Epithelial cell of esophagus (primary cell): ENCODE measurements around the gene CLDN25.

Experiments used
- DNase-seq: peaks from one replicate; pipeline ENCODE4 v3.0.0; 2010; ENCODE audit warnings: low read depth
- H3K4me3 ChIP-seq: 2 replicates; pipeline ENCODE4 v1.5.1; 2011; ENCODE audit warnings: mild to moderate bottlenecking, low read length, control low read depth
- CTCF ChIP-seq: IDR thresholded peaks from 2 replicates; pipeline ENCODE4 v1.5.1; 2011; ENCODE audit warnings: low read depth, mild to moderate bottlenecking, low read length, control low read depth, inconsistent platforms; ENCODE audit not compliant: insufficient read depth; ENCODE audit errors: missing control alignments

CLDN25 gene

GRCh38 chr11:113764527-113765219 is 14.9 kb upstream of the CLDN25 start:
- DNase-seq = no peak
- no peak overlapping the region for H3K4me3 ChIP-seq
- no peak for TF ChIP-seq CTCF

GRCh38 chr11:113771964-113772363 is 7.6 kb upstream of the CLDN25 start:
- H3K4me3 ChIP-seq = peak overlapping the region; percentile 86
- no peak for TF ChIP-seq CTCF
- no peak for DNase-seq

DNA sequence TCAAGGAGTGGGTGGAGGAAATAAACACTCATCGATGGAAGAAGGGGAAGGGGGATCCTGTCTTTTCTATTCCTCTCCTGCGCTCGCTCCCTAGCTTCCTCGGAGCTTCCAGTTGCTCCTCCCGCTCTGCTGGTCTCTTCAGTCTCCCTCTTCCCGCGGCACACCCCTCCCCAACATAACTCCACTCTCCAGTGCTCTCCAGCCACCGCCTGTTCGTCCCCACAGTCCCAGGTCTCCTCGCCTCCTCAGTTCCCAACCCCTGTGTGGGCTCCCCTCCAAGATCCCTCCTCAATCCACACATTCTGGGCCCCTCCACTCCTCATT is 6.5 kb upstream of the CLDN25 start:
- no peak for TF ChIP-seq CTCF
- peak; percentile 41 for DNase-seq
- H3K4me3 ChIP-seq = peak overlapping the region; percentile 86

DNA sequence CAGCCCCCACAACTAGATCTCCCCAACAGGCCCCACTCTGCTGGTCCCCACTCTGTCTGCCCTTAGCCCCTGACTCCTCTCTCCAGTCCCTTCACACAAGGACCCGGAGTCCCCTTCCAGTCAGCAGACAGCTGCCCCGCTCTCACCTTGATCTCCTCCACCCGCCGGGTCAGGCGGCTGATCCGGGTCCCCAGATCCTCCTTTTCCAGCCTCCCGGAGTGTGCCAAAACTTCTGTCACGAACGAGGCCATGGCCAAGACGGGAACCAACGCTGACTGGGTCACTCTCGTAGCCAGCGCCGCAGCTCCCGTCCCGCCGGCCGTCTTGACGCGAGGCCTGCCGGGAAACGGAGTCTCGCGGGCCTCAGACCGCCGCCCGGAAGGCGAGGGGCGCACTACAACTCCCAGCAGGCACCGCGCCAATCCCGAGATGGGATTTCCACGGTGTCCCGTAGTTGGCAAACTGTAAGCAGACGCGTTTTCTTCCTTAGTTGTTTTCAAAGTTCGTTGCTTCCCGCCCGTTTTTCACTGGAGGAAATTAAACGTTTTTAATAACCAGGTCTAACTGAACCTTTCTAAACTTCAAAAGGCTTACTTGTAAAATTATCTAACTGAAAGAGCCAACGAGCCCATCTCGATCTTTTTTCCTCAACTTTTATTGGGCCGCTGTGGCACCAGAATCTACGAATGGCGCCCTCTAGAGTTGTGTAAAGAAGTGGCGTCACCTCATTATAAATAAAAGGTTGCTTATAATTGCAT is 6.0 kb upstream of the CLDN25 start, which contains the start of gene ZW10:
Gene ZW10, minus strand, starts transcription at position 277 of the 758 bp plus-strand sequence. Its CDS starts 26 bp downstream, at position 251.
- peak; percentile 83 for TF ChIP-seq CTCF
- H3K4me3 ChIP-seq = peak within 1 kb of the TSS; percentile 86
- DNase-seq = peak; percentile 99

DNA sequence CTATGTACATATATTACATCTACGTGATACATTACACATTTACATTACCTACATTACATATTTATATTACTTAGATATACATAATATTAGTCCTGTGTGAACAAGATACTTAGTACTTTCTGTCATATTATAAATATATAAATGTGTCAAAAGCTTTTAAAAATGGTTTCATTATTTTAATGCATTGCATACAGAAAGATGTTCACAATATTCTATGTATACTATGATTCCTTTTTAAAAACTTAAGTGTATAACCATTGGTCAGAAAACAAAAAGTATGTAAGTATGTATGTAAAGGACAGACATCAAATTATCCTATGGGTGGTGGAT is 5.5 kb upstream of the CLDN25 start:
- DNase-seq = no peak
- TF ChIP-seq CTCF = no peak
- H3K4me3 ChIP-seq = peak overlapping the region; percentile 86

DNA sequence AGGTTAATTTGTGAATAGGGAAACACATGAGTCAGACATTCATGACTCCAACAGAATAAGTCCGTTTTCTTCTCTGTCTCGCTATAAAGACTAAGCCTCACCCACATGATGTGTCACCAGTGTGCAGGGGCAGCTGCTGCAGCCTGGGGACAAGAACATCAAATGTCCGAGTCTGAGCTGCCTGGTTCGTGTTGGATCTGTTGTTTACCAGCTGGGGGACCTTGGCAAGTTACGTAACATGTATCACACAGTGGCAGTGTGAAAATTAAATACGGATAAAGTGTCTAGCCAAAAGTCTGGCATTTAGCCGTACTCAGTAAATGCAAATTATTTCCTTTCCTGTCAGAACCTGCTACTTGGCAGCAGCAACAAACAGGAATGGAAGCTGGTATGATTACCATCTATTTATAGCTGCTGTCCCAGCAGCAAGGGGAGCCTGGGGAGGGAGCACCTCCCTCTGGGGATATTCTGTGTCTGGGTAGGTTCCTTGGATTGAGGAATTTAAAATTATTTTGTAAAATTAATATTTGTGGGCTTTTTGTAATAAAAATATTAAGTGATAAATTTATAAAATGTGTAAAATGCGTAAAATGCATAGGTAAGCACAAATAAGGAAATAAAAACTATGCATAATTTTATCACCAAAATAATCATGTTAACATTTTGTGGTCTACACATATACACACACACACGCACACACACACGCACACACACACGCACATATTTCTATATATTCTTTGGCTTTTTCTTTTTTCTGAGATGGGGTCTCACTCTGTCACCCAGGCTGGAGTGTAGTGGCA is 1.3 kb upstream of the CLDN25 start:
- peak overlapping the region; percentile 41 for H3K4me3 ChIP-seq
- no peak for TF ChIP-seq CTCF
- DNase-seq = peak; percentile 92
